ENCODE results near the gene TBX5.

Gene TBX5

DNA sequence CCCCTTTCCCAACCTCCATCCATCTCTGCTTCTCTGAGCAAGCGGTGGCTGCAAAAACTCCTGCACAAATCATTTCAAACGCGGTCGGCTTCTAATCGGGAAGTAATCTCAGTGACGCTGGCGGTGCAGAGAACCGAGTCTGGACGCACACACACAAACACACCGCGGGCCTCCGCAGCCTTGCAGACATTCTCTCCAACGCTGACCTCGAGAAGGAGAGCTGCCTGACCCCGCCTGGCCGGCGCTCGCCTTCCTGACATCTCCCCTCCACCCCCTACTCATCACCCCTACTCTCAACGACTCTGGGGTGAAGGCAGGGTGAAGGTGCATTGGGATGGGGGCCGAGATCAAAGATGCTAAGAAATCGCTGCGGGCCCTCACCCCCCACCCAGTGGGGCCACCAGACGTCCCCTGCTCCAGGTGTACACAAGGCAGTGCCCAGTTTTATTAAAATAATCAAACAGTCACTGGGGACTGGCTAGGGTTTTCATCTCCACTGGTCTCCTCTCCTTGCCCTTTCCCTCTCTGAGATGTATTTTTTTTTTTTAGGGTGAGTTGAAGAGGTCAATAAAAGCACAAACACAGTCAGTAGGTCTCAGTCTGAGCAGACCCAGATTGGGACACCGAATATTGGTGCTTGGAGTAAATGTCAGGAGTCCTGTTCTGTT is 506 bp upstream of the TBX5 start:
- no peak for DNase-seq (ENCODE audit: low read depth in 2 of 2)

DNA sequence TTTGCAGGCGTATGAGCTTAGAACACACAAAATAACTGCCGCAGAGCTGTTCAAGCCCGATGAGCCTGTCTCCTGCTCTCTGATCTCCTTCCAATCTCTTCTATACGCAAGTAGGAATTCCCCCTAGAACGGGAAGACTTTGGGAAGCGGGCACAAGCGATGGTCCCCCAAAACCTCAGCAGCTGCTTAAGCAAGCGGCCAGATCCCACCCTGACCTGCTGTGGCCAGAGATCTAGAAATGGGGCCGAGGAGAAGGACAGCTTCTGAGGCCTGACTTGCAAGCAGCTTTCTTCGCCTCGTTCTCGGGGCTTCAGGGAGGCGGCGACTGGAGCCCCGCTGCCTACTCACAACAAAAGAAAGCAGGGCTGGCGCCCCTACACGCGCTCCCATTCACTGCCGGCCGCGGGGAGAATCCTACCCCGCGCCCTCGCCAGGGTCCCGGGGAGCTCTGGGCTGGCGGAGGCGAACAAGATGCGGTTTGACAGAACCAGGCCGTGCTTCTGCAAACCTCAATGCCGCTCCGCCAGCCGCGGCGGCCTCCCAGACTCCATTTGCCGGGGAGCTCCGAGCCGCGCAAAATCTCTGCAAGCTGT is 922 bp downstream of the TBX5 start:
- no peak for DNase-seq (ENCODE audit: low read depth in 2 of 2)

DNA sequence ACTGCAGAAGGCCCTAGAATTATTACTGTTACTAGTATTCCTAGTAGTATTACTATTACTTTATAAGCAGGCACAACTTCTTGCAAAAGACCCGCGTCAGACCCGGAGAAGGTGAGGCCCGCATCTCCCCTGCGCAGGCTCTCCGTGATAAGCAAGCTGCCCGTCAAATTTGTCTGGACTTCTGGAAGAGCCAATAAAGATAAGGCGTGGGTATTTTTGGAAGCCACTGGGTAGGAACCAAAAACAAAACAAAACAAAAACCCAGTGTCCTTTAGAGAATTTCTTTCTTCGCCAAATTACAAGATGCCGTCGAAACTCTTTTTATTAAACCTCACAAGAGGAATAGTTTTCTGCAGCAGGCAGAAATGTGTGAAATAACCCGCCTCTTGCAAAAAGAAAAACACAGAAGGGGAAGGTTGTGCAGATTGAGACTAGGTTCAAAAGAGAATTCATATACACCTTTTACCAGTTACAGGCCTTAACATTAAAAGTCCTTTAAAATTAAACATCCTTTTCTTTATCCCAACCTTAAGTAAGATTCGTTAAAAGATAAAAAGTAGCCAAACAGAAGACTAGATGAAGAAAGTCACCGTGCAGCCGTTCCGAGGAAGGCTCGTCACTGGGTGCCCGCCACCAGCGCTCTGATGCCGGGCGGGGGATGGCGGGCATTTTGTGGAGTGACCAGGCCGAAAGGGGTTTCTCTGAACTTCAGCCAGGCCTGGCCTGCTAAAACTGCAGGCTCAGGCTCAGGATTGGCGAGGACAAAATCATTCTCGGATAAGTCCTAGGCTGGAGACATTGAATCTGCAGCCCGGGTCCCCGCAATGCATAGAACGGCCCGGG is 1.6 kb downstream of the TBX5 start:
- DNase-seq (ENCODE audit: low read depth in 2 of 2) = no peak

DNA sequence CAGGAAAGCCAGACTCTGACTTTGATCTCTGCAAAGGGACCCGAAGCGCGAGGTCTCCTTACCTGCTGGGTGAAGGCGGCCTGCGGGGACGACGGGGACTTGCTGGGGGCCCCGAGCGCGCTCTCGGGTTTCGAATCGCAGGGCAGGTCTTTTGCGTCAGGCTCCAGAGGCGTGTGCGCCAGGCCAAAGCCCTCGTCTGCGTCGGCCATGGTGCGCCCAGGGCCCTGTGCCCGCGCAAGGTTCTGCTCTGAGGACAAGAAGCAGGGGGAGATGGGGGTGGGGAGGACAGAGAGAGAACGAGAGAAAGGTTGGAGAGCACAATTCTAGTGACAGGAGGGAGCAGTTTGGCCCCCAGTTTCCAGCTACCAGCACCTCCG is 2.3 kb downstream of the TBX5 start:
- no peak for DNase-seq (ENCODE audit: low read depth in 2 of 2)

DNA sequence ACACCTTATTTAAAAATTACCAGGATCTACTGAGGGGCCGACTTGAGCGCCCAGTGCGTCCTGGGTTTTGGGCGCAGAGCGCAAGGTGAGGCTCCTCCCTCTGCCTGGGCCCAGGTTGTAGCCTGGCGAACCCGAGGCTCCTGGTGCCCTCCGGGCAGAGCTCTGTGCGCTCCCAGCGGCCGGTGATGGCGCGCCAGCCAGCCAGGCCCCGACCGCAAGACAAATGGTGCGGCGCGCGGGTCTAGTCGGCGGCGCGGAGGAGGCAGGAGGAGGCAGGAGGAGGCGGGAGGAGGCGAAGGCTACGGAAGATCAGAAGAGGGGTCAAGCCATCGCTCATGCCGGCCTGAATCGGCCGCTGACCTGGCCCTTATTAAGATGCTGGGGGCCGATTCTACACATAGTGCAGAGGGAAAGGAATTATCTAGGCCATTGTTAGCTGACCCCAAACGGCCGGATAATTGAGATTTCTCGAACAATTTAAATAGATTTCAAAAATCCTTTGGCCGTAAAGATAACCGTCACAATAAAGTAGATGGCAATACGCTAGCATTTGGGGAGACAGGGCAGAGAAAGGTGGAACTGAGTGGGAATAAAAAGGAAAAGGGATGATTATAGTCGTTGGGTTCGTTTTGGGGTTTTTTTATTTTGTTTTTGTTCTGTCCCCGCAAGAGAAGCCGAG is 2.8 kb downstream of the TBX5 start:
- DNase-seq (ENCODE audit: low read depth in 2 of 2) = no peak

DNA sequence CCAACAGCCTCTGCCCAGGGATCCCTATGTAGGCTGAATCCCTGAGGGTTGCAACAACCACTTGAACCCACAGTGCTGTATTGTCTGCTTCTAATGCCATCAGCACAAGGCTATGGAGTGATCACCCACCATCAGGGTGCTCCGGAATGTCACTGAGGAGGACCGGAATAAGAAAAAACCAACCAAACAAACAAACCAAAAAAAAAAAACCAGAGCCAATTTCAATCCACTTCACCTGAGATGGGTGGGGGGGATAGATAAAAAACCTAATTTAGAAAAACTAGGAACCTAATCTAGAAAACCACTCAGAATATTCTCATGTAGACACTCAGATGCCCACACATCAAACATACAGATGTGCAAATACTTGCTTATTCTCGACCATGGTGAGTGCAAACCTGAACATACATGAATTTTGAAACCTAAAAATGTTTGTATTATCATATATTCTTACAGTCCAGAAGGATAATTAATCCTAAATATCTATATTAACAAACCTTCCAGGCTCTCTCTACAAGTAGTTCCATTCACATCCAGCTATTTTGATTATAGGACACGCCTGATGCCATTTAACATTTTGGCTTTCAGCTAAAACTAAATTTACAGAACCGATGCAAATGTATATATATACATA is 3.7 kb downstream of the TBX5 start:
- DNase-seq (ENCODE audit: low read depth in 2 of 2) = no peak

DNA sequence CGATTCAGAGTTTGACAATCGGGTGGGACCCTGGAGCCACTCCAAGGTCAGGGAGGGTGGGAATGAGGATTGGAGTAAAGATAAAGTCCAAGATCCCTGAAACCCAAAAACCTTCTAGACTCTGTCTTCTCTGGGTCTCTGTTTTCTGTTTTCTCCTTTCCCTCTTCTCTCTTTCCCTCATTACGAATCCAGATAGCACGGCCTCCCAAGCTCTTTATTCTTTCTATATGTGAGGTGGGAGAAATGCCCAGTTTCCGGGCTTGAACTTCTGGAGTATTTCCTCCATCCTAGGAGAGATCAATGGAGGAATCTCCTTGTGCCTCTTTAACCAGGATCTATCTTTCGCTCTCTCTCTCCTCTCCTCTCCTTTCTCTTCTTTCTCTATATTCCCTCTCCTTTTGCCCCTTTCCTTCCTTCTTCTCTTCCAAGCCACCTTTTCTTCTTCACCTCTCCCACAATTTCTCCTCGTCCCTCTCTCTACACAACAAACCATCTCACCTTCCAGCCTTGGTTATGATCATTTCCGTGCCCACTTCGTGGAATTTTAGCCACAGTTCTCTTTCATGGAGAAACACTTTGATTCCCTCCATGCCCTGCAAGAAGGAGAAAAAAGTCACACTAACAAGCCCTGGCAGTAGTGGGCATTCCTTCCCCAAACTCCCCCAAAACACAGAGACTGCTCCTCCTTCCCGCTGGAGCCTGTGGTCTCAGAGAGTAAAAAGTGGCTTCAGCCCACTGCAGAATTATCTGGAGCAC is 4.4 kb downstream of the TBX5 start:
- no peak for DNase-seq (ENCODE audit: low read depth in 2 of 2)

DNA sequence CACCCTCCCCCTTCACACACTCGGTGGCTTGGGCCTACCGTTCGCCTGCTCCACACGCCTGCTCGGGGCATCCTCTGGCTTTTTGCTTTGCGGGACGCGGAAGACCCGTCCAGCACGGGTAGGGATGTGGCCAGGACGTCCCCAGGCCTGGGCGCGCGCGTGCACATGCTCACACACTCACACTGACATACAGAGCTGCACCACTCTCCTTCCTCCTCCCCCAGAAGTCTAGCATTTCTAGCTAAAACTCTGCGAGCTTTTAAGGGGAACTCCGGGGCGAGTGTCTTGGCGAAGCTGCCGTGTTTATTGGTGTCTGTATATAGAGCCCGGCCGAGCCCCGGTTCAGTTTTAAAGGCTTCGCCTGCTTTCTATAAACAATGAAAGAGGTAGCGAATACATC is 5.0 kb downstream of the TBX5 start:
- DNase-seq (ENCODE audit: low read depth in 2 of 2) = no peak

DNA sequence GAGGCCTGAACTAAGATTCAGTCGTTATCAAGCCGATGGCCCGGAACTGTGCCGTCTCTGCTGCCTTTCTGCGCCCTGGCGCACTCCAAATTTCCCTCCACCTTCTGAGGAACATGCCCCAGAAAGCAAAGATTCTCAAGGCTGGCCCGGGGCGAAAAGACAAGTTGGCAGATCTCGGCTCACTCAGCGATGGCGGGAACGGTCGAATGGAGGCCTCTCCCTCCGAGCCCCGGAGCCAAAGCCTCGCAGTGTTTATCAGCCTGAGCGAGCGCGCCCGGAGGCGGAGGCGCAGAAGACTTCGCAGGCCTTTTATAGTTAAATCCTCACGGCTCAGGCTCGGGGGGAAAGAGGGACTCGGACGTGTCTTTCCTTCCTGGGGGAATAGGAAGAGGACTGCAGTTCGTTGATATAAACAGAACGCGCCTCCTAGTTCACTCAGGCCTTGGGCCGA is 5.6 kb downstream of the TBX5 start:
- DNase-seq (ENCODE audit: low read depth in 2 of 2) = no peak

DNA sequence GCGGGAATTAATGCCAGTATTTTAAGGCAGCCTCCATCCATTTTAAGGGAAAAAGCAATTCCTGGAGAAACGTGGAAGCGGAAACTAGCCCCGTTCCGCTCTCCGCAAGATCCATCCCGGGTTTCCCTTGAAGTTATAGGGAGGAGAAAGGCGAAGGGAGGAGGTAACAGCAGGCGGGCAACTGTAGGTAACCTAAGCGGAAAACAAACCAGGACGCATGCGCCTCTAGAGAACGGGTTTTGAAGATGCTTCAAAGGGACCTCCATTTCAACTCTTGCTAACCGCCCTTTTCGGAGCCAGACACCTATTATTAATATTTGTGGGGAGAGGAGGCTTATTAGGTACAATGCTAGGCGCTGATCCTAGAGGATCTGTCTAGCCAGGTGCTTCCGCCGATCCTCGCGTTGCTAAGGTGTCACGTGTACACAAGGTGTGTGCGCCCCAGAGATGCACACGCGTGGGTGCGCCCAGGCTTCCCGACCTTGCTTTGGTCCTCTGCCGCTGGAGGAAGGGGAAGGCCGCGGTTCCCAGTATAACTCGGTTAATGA is 6.2 kb downstream of the TBX5 start:
- DNase-seq (ENCODE audit: low read depth in 2 of 2) = no peak

DNA sequence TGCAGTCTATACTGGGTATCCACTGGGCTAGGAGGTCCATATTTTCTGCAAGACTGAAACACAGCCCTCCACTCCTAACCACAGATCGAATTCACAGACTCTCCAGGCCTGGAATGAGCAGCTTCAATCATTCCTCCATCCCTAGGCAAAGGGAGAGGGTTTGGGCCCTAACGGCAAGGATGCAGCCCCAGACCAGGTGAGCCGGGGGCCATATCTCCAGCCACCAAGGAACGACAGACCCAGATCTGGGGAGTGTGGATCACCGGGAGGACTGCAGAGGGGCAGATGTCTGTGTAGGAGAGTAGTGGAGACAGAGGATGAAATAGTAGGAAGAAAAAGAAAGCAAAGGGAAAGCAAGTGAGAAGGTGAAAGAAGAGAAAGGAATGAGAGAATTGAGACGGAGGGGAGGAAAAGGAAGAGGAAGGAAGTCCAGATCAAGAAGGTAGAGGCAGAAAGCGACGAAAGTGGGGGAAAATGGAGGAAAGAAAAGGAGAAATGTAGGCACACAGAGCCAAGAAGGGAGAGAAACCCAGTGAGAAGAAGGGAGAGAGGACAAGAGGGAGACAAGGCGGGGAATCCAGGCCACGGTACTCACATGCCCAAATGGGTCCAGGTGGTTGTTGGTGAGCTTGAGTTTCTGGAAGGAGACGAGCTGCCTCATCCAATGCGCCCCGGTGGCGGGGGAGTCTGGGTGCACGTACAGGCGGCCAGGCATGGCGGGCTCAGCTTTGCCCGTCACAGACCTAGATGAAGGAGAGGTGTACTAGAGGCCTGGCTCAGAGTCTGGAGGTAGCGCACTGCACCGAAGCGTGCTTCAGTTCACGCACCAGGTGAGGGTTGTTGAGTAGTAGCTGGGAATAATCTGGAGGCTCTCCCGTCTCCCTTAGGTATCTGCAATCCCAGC is 7.7 kb downstream of the TBX5 start:
- DNase-seq (ENCODE audit: low read depth in 2 of 2) = no peak

DNA sequence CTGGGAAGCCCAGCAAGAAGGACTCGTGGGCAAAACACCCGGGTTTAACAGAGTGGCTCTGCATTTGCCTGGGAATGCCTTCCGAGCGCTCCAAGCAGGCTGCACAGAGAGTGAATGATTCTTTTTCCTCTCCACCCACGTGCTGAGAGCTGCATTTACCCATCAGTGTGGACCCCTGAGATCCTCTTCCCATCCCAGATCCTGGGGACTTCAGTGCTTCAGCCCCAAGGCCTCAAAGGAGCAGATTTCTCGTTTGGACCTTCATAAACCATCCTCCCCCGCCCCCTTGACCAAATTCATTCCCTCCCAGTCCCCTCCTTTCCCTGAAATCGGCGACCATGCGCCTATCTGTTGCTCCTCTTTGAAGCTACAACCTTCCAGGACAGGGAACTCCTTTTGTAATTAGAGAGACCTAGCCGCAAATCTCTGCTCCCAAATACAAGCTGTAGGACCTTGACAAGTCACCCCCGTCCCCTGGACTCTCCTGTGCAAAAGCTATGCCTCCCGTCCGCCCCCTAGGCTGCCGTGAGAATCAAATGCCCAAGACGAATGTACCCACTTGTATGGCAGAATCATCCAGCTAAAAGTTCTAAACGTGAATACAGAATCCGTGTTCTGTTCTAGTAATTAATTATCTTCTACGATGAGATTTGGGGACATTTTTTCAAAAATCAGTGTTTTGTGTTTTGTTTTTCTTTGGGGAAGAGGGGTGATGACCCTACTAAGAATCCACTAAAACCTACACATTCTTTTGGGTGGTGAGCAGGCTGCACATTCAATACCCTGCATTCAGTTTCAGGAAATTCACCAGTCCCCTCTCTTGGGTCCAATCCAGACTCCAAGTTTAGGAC is 8.8 kb downstream of the TBX5 start:
- no peak for DNase-seq (ENCODE audit: low read depth in 2 of 2)

DNA sequence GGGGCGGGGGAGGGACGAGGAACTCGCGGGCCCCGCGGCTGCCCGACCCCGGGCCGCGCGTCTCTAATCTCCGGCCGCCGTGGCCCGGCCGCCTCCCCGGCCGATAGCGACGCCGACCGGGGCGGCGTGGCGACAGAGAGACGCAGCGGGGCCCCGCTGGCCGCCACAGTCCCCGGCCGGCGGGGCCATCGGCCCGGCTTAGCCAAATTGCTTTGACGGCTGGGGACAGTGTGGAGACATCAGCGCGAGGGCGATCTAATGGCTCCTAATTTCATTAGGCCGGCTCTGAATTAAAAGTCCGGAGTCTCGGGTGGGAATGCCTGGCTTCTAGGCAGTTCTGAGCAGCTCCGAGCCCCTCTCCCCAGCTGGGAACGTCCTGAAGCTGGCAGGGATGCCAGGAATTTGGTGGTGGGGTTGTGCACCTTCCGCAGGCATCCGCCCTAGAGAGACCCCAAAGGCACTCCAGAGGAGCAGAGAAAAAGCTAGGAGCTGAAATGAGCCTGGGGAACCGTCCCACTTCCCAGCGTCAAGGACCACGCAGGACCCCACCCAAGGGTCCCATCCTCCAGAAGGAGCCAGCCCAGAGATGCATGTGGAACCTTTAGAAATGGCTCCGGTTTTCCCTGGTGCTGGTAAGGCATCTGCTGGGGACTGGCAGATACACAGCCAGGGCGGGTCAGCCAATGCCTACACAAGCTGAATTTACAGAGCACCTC is 9.6 kb downstream of the TBX5 start:
- DNase-seq (ENCODE audit: low read depth in 2 of 2) = no peak

DNA sequence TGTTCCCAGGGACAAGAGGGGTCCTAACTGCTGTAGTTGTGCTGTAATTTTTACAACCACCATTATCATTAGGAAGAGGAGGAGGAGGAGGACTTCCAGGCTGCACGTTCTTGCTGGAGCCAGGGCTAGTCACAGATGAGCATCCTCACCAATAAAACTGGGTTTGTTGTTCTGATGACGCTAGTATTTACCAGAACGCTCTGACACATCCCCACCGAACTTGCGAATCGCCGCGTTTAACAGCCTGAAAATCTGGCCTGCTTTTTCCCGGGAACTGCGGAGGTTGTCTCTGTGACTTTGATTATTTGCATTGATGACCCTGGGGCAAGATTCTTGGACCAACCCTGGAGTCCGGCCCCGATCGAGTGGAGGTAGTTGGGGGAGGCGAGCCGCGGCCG is 10.2 kb downstream of the TBX5 start:
- no peak for DNase-seq (ENCODE audit: low read depth in 2 of 2)

DNA sequence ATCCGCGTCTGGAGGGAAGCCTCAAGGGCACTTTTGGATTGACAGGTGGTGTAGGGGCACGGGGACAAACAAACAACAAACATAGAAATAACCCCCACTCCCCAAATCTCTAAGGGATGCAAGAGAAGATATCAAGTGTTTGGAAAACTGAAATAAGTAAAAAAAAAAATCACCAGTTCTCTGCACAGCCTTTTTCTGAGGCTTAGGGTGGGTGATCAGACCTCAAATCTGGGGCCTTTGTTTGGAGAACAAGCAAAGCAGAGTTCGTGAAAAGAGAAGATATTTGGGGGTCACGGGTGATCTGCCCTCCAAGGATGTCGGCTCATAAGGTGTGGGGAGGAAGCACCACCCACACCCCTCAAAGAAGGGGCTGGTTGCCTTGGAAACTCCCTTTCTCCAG is 10.7 kb downstream of the TBX5 start:
- no peak for DNase-seq (ENCODE audit: low read depth in 2 of 2)

DNA sequence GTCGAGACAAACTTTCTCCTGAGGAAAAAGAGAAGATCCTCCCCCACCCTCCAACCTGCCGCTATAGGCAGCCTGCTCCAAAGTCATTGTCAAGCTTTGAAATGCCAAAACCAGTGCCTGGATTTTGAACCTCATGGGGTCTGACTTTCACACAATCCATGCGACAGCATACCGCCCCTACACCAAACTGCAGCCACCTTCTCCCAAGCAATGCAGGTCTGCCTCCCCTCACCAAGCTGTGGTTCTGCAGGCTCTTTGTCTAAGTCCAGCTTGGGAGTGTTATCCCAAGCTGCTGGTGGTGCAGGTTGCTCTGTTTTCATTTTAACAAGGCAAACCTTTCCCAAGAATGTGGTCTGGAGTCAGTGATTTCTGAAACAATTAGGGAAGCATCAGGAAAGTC is 12.4 kb downstream of the TBX5 start:
- DNase-seq (ENCODE audit: low read depth in 2 of 2) = no peak

DNA sequence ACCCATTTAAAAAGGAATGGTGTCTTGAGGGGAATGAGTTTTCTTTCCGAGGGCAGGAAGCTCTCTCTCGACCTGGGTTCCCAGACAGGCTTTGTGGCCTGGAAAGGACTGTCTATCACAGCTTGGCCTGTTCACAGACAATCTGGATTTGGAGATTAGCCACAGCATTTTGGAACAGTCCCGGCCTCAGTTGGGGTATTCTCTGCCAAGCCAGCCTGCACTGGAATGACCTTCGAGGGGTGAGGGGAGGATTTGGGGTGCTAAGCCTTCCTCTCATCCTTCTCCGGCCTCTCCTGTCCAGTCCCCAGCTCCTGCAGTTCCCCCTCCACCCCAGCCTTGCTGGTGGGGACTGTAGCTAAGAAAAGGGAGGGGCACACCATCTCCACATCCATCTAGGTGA is 13.0 kb downstream of the TBX5 start:
- DNase-seq (ENCODE audit: low read depth in 2 of 2) = no peak

DNA sequence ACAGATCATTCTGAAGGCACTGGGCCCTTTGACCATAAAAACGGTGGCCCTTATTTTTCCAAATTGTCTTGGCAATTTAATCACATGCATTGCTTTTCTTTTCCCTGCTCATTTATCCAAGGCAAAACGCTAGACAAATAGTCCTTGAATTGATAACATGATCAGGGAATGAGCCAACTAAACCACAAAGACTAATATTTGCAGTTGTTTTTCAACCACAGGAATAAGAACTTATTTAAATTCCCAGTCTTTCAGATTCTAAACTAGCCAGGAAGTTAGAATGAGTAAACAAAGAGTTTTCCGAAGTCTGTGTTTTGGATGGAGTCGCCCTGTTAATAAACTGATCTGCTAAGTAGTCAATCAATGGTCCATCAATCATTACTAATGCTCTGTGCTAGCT is 14.9 kb downstream of the TBX5 start:
- no peak for DNase-seq (ENCODE audit: low read depth in 2 of 2)

Measured in stimulated activated CD8-positive, alpha-beta memory T cell treated with anti-CD3 and anti-CD28 coated beads, Interleukin-2, amount 100 ng/mL, for 48 hours (primary cell).